Natural killer cell (primary cell): ENCODE results near the gene RBP5. TPM values are rescaled to one million over a fixed set of nuclear protein-coding genes. Genes with fewer than 3 reads are reported as not detected.
"Not testable (repeated sequence)": the region's sequence is repeated elsewhere in the genome, so short reads cannot be mapped to it uniquely, and the experiment has no call there.

Source experiments
- ATAC-seq, 3 donors: fragments of 150-1000 bp in 2 of 3; fragments of 200-7000 bp in 1 of 3; cut with Tn5 transposase; 1 replicate in 1 of 3; 2 replicates in 2 of 3; pipeline ENCODE4 v1.10.0; 2021; ENCODE audit warnings: mild to moderate bottlenecking in 2 of 3, moderate library complexity in 2 of 3
- DNase-seq, 2 donors: peaks; one replicate each; pipeline versions ENCODE4 v3.0.0 to v3.0.0-alpha.2; 2013 to 2021; ENCODE audit warnings: mixed read lengths in 1 of 2
- H3K27ac ChIP-seq: one replicate; pipeline ENCODE4 v1.5.1; 2013; ENCODE audit warnings: mild to moderate bottlenecking, low read length
- H3K27me3 ChIP-seq: one replicate; pipeline ENCODE4 v1.6.1; 2013; ENCODE audit warnings: low read length; ENCODE audit not compliant: control insufficient read depth, insufficient read depth
- H3K36me3 ChIP-seq: one replicate; pipeline ENCODE4 v1.6.1; 2013; ENCODE audit warnings: low read length; ENCODE audit not compliant: control insufficient read depth, insufficient read depth
- H3K4me1 ChIP-seq: one replicate; pipeline ENCODE4 v1.6.1; 2013; ENCODE audit warnings: low read length; ENCODE audit not compliant: control insufficient read depth, insufficient read depth
- H3K4me3 ChIP-seq: one replicate; pipeline ENCODE4 v1.5.1; 2013; ENCODE audit warnings: low read length
- H3K9me3 ChIP-seq: one replicate; pipeline ENCODE4 v1.6.1; 2013; ENCODE audit warnings: low read length; ENCODE audit not compliant: control insufficient read depth, insufficient read depth
- H3K27ac Mint-ChIP-seq, 2 donors: one replicate each; pipeline ENCODE4 v1.8.0; 2022; ENCODE audit warnings: mild to moderate bottlenecking in 2 of 2, mixed read lengths in 2 of 2, moderate library complexity in 1 of 2
- H3K27me3 Mint-ChIP-seq, 2 donors: one replicate each; pipeline ENCODE4 v1.8.0; 2022; ENCODE audit warnings: low read depth in 2 of 2, mixed read lengths in 2 of 2
- H3K36me3 Mint-ChIP-seq: one replicate; pipeline ENCODE4 v1.8.0; 2022; ENCODE audit warnings: mixed read lengths
- H3K4me1 Mint-ChIP-seq, 2 donors: one replicate each; pipeline ENCODE4 v1.8.0; 2022; ENCODE audit warnings: mixed read lengths in 2 of 2
- H3K4me3 Mint-ChIP-seq: one replicate; pipeline ENCODE4 v1.8.0; 2022; ENCODE audit warnings: mild to moderate bottlenecking, moderate library complexity, mixed read lengths
- H3K9me3 Mint-ChIP-seq, 2 donors: one replicate each; pipeline ENCODE4 v1.8.0; 2022; ENCODE audit warnings: mixed read lengths in 2 of 2
- WGBS: methylation state at CpG from one replicate; pipeline ENCODE4 v1.1.7; 2013; ENCODE audit warnings: missing lambda C conversion rate; ENCODE audit not compliant: insufficient coverage; 5-methylcytosine and 5-hydroxymethylcytosine counted together
- intact Hi-C: fragments of 100-400 bp; cut with micrococcal nuclease; formaldehyde crosslinking; loops from one replicate; pipeline ENCODE4 v1.14.2; 2022
- total RNA-seq, 4 donors: library from RNA; stranded (reverse); fragments of 120-200 nt in 1 of 4; gene quantifications; one replicate each; pipeline versions ENCODE4 v1.2.3 to v1.2.4, GENCODE V29; 2013 to 2022
- TF ChIP-seq, protein P1 (sequence below): fragments of 200-600 bp; IDR thresholded peaks from one replicate; pipeline ENCODE4 v1.8.0; 2022; ENCODE audit warnings: antibody characterized with exemption

RBP5 gene
- total RNA-seq, 3 donors from 2014 or later (not counting 1 experiment from before 2014, with no cell fraction given): not detected

DNA sequence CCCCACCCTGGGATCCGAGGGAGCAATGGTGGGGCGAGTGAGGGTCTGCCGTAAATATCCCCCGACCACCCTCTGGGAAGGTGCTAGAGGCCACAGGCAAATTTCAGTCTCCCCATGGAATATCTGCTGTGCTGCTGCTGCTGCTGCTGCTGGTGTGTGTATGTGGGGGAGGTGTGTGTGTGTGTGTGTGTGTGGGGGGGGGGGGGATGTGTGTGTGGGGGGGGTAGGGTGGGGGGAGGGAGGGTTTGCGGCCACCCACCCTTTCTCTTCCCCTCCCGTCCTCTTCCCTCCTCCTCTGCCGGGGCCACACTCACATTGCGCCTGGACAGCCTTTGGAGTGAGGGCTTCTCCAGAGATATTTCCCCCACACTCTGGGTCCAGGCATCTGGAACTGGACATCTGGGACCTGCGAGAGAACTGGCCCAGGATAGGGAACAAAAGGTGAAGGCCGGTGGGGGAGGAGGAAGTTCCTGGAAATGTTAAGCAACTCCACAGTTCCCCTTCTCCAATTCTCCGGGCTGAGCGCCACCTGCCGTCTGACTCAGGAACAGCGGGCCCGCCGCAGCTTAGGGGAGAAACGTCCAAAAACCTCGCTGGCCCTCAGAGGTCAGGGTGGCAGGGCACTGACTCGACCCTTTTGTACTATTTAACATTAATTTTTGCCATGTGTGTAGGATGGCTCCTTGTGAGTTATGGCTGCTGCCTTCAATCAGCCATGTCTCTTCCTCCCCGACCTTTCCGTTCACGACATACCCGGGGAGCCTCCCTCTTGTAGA, 19.7 kb downstream of the RBP5 start, which contains the start of gene C1RL:
Gene C1RL, minus strand, starts transcription at position 419 of the 776 bp plus-strand sequence. Its CDS starts 34 bp downstream, at position 385.
- Mint-ChIP-seq H3K27ac (peak within 1 kb of the TSS; percentile 84 to 96), H3K27me3 (no peaks in the 10 kb centered on the region), H3K4me1 (peaks cover 40 to 46% of the 10 kb centered on the region in 2 donors), H3K4me3 (peak within 1 kb of the TSS; percentile 92), H3K36me3 (peaks cover 13% of the 10 kb centered on the region), H3K9me3 (peaks cover 2 to 5% of the 10 kb centered on the region in 2 donors)
- intact Hi-C loops: loop anchor here (1.0 to 5.0 kb wide), 2 partner anchors 92 to 185 kb away; partner anchors contain the start of gene LPCAT3
- WGBS: 6% methylated on average over 16 of the region's 23 CpGs
- peak; percentile 80 to 81 for DNase-seq
- Histone ChIP-seq H3K27ac (peak within 1 kb of the TSS; percentile 72), H3K4me3 (peak within 1 kb of the TSS; percentile 65), H3K36me3 (peaks cover 3% of the 10 kb centered on the region), H3K27me3 (no peaks in the 10 kb centered on the region), H3K4me1 (peaks cover 29% of the 10 kb centered on the region), H3K9me3 (no peaks in the 10 kb centered on the region)
- peak; percentile 54 to 65 (median 63) for ATAC-seq
- TF ChIP-seq, protein P1, sequence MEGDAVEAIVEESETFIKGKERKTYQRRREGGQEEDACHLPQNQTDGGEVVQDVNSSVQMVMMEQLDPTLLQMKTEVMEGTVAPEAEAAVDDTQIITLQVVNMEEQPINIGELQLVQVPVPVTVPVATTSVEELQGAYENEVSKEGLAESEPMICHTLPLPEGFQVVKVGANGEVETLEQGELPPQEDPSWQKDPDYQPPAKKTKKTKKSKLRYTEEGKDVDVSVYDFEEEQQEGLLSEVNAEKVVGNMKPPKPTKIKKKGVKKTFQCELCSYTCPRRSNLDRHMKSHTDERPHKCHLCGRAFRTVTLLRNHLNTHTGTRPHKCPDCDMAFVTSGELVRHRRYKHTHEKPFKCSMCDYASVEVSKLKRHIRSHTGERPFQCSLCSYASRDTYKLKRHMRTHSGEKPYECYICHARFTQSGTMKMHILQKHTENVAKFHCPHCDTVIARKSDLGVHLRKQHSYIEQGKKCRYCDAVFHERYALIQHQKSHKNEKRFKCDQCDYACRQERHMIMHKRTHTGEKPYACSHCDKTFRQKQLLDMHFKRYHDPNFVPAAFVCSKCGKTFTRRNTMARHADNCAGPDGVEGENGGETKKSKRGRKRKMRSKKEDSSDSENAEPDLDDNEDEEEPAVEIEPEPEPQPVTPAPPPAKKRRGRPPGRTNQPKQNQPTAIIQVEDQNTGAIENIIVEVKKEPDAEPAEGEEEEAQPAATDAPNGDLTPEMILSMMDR: peak; percentile 93

DNA sequence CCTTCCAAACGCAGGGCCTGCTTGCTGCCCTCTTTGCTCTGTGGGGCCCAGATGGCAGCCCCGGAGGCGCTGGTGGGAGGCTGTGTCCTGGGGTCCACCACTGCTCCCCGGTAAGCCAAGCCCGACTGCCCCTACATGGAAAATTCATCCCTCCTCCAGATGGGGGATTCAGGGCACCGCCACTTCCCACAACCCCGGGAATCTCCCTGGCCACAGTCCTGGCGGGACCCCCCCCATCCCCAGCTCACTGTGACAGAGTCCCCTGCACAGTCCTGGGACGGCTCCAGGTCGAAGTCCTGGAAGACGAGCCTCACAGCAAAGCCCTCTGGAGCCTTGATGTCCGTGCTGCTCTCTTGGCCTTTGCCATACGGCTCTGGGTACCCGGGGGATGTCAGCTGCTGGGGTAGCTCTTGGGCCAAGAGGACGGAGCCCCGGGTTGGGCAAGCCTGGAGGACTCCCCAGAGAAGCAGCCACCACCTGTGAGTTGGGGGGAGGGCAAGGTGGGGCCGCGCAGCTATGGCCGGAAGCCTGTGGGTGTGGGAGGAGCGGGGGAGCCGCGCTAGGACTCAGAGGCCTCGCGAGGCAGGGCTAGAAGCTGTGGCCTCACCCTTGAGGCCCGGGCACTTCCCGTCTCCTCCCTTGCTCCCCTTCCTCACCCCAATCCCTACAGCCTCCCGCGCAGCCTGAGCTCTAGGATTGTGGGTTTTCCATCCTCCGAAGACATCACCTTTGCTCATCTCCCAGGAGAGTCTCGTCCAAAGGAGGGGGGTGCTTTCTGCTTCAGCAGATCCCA, 20.5 kb downstream of the RBP5 start:
- Mint-ChIP-seq H3K27me3 (no peaks in the 10 kb centered on the region), H3K4me1 (peaks cover 44 to 50% of the 10 kb centered on the region in 2 donors), H3K4me3 (peak overlapping the region; percentile 92), H3K36me3 (peaks cover 13% of the 10 kb centered on the region), H3K9me3 (peaks cover 2 to 5% of the 10 kb centered on the region in 2 donors), H3K27ac (peak overlapping the region; percentile 84 to 96)
- Histone ChIP-seq H3K27me3 (no peaks in the 10 kb centered on the region), H3K36me3 (no peaks in the 10 kb centered on the region), H3K9me3 (no peaks in the 10 kb centered on the region), H3K4me1 (peaks cover 24% of the 10 kb centered on the region), H3K4me3 (peak overlapping the region; percentile 65), H3K27ac (peak overlapping the region; percentile 72)
- DNase-seq: peak; percentile 53 to 80
- WGBS: 3% methylated on average over 29 of the region's 30 CpGs
- intact Hi-C loops: loop anchor here (5.0 kb wide), 1 partner anchor 91 kb away; the partner anchor contains the start of gene LPCAT3
- TF ChIP-seq, protein P1: no peak
- ATAC-seq: peak; percentile 87 to 90 (median 89)

DNA sequence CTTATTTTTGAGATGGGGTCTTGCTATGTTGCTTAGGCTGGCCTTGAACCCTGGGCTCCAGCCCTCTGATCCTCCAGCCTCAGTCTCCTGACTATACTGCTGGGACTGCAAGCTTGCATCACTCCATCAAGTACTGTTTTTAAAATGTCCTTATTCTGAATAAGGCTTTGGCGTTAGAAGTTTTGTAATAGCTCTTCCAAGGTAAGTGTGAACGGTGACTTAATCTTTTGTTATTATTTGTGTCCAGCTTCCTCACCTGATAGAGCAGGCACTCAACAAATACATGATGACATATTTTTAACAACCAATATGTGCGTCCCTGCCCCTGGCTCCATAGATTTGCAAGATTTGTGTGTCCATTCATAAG, 21.1 kb downstream of the RBP5 start:
- H3K27me3 ChIP-seq: no peaks in the 10 kb centered on the region
- Mint-ChIP-seq H3K36me3 (peaks cover 13% of the 10 kb centered on the region), H3K4me3 (peak overlapping the region; percentile 92)

GRCh38 chr12:7107181-7107580, 21.5 kb downstream of the RBP5 start:
- not testable (repeated sequence) for H3K9me3 Mint-ChIP-seq, H3K36me3 ChIP-seq, H3K27me3 Mint-ChIP-seq, H3K27ac ChIP-seq, H3K27me3 ChIP-seq, H3K9me3 ChIP-seq, H3K4me3 ChIP-seq, DNase-seq, ATAC-seq, H3K4me3 Mint-ChIP-seq
- peak overlapping the region in 1 of 2 donors; percentile 37 for H3K27ac Mint-ChIP-seq
- intact Hi-C loops: loop anchor here (5.0 kb wide), 1 partner anchor 90 kb away; the partner anchor contains the start of gene LPCAT3
- H3K4me1 ChIP-seq: peaks cover 23% of the 10 kb centered on the region
- peaks cover 13% of the 10 kb centered on the region for H3K36me3 Mint-ChIP-seq
- WGBS: 100% methylated on average over 2 of the region's 5 CpGs
- peaks cover 53 to 58% of the 10 kb centered on the region in 2 donors for H3K4me1 Mint-ChIP-seq

More for the DNA sequence above, 21.1 kb downstream of the RBP5 start:
- H3K4me3 ChIP-seq: peak overlapping the region; percentile 65
- intact Hi-C loops: loop anchor here (5.0 kb wide), 1 partner anchor 90 kb away; the partner anchor contains the start of gene LPCAT3
- TF ChIP-seq, protein P1: no peak
- H3K27ac Mint-ChIP-seq: peak overlapping the region; percentile 84 to 96
- no peaks in the 10 kb centered on the region for H3K36me3 ChIP-seq
- no peak for DNase-seq
- ATAC-seq: no peak
- H3K4me1 ChIP-seq: peaks cover 23% of the 10 kb centered on the region
- peaks cover 2 to 5% of the 10 kb centered on the region in 2 donors for H3K9me3 Mint-ChIP-seq
- 52% methylated on average over 1 of the region's 3 CpGs for WGBS
- no peaks in the 10 kb centered on the region for H3K27me3 Mint-ChIP-seq
- H3K27ac ChIP-seq: peak overlapping the region; percentile 72
- no peaks in the 10 kb centered on the region for H3K9me3 ChIP-seq
- peaks cover 50 to 54% of the 10 kb centered on the region in 2 donors for H3K4me1 Mint-ChIP-seq
